ENCODE results near the gene RIT1.
A peak's percentile ranks its signal among the peaks of the same experiment; 100 is the strongest.

RIT1 gene

GRCh38 chr1:155911156-155912055, at the start of gene RIT1:
Gene RIT1 (minus strand): TSS chr1:155911349. CDS start chr1:155910761, 588 bp downstream.
- peak; percentile 65 to 75 for DNase-seq (ENCODE audit: low read depth in 2 of 2)

GRCh38 chr1:155960081-155960745, 49.1 kb upstream of the RIT1 start:
- DNase-seq (ENCODE audit: low read depth in 2 of 2) = no peak

GRCh38 chr1:155957411-155957915, 46.3 kb upstream of the RIT1 start:
- no peak for DNase-seq (ENCODE audit: low read depth in 2 of 2)

GRCh38 chr1:155954645-155955044, 43.5 kb upstream of the RIT1 start:
- DNase-seq (ENCODE audit: low read depth in 2 of 2) = no peak

- no peak for DNase-seq (ENCODE audit: low read depth in 2 of 2)
Observed at GRCh38 chr1:155952505-155952890, 41.3 kb upstream of the RIT1 start.

GRCh38 chr1:155951753-155952504, 40.8 kb upstream of the RIT1 start:
- DNase-seq (ENCODE audit: low read depth in 2 of 2) = no peak

GRCh38 chr1:155950829-155951228, 39.7 kb upstream of the RIT1 start:
- DNase-seq (ENCODE audit: low read depth in 2 of 2) = no peak

GRCh38 chr1:155947741-155948140, 36.6 kb upstream of the RIT1 start:
- DNase-seq (ENCODE audit: low read depth in 2 of 2) = no peak

GRCh38 chr1:155947292-155947691, 36.1 kb upstream of the RIT1 start:
- no peak for DNase-seq (ENCODE audit: low read depth in 2 of 2)

GRCh38 chr1:155946633-155947219, 35.6 kb upstream of the RIT1 start:
- DNase-seq (ENCODE audit: low read depth in 2 of 2) = no peak

- DNase-seq (ENCODE audit: low read depth in 2 of 2) = no peak
Observed at GRCh38 chr1:155944444-155944799, 33.3 kb upstream of the RIT1 start.

- DNase-seq (ENCODE audit: low read depth in 2 of 2) = no peak
Observed at GRCh38 chr1:155942578-155943141, 31.5 kb upstream of the RIT1 start.

GRCh38 chr1:155941845-155942531, 30.8 kb upstream of the RIT1 start:
- DNase-seq (ENCODE audit: low read depth in 2 of 2) = no peak

- no peak for DNase-seq (ENCODE audit: low read depth in 2 of 2)
Observed at GRCh38 chr1:155940993-155941844, 30.1 kb upstream of the RIT1 start, which contains the start of gene RXFP4. Gene RXFP4 (plus strand): TSS chr1:155941638. CDS start chr1:155941710, 72 bp downstream.

- no peak for DNase-seq (ENCODE audit: low read depth in 2 of 2)
Observed at GRCh38 chr1:155940482-155940992, 29.4 kb upstream of the RIT1 start.

- no peak for DNase-seq (ENCODE audit: low read depth in 2 of 2)
Observed at GRCh38 chr1:155938220-155938627, 27.1 kb upstream of the RIT1 start.

- DNase-seq (ENCODE audit: low read depth in 2 of 2) = no peak
Observed at GRCh38 chr1:155934936-155935590, 23.9 kb upstream of the RIT1 start.

- peak; percentile 84 for DNase-seq (ENCODE audit: low read depth in 2 of 2)
Observed at GRCh38 chr1:155934097-155934935, 23.2 kb upstream of the RIT1 start, which contains the start of gene KHDC4. Gene KHDC4 (minus strand): TSS chr1:155934413. CDS start chr1:155934373, 40 bp downstream.

Data from stimulated activated CD8-positive, alpha-beta memory T cell treated with anti-CD3 and anti-CD28 coated beads, Interleukin-7, amount 100 ng/mL, for 1 hour (primary cell).